Caki2 (cell line): Measurements from ENCODE around the gene DOK7. TPM values are rescaled to one million over a fixed set of nuclear protein-coding genes. Genes with fewer than 3 reads are reported as not detected.

ENCODE experiments used
- DNase-seq: peaks from one replicate; pipeline ENCODE4 v3.0.0-alpha.2; 2015; ENCODE audit warnings: low read depth
- in situ Hi-C: cut with HindIII; loops from 2 replicates; pipeline ENCODE4 v1.10.0; 2016; ENCODE audit warnings: low sequenced_read_pairs, low pct_unique_long_range_greater_than_20kb, mixed read lengths
- total RNA-seq: library from RNA; depleted of rRNA; stranded (reverse); fragments of >200 nt; shearing (Covaris generic); gene quantifications from 2 replicates; pipeline ENCODE4 v1.2.3, GENCODE V29; 2014; ENCODE audit warnings: low replicate concordance

Gene DOK7
- total RNA-seq, 1 experiment from 2014 or later, result 19.8 TPM

- in situ Hi-C loops, result no loop called here
- no peak for DNase-seq
Measured at GRCh38 chr4:3479358-3480101, 16.4 kb downstream of the DOK7 start.

- peak; percentile 66 for DNase-seq
- in situ Hi-C loops, result no loop called here
Measured at GRCh38 chr4:3480528-3481112, 17.5 kb downstream of the DOK7 start.

GRCh38 chr4:3481113-3481531, 18.0 kb downstream of the DOK7 start:
- in situ Hi-C loops, result no loop called here
- DNase-seq, result no peak

GRCh38 chr4:3481783-3482393, 18.8 kb downstream of the DOK7 start:
- no peak for DNase-seq
- in situ Hi-C loops, result no loop called here

- DNase-seq, result no peak
- in situ Hi-C loops, result no loop called here
Measured at GRCh38 chr4:3482707-3483106, 19.6 kb downstream of the DOK7 start.

GRCh38 chr4:3483471-3483921, 20.4 kb downstream of the DOK7 start:
- in situ Hi-C loops, result no loop called here
- peak; percentile 74 for DNase-seq

- peak; percentile 95 for DNase-seq
- in situ Hi-C loops, result no loop called here
Measured at GRCh38 chr4:3484057-3484973, 21.2 kb downstream of the DOK7 start.

- in situ Hi-C loops, result no loop called here
- no peak for DNase-seq
Measured at GRCh38 chr4:3485011-3485791, 22.1 kb downstream of the DOK7 start.

GRCh38 chr4:3485886-3486540, 22.9 kb downstream of the DOK7 start:
- DNase-seq, result no peak
- in situ Hi-C loops, result no loop called here

- in situ Hi-C loops, result no loop called here
- DNase-seq, result peak; percentile 12
Measured at GRCh38 chr4:3486541-3487540, 23.7 kb downstream of the DOK7 start.

GRCh38 chr4:3487861-3488260, 24.8 kb downstream of the DOK7 start:
- no peak for DNase-seq
- in situ Hi-C loops, result no loop called here

- in situ Hi-C loops, result no loop called here
- DNase-seq, result no peak
Measured at GRCh38 chr4:3488820-3489219, 25.7 kb downstream of the DOK7 start.

GRCh38 chr4:3489451-3489962, 26.4 kb downstream of the DOK7 start:
- in situ Hi-C loops, result no loop called here
- no peak for DNase-seq

- in situ Hi-C loops, result no loop called here
- no peak for DNase-seq
Measured at GRCh38 chr4:3491681-3492405, 28.7 kb downstream of the DOK7 start.
